ENCODE results near the gene KCNMA1.
"Not testable (repeated sequence)": the region's sequence is repeated elsewhere in the genome, so short reads cannot be mapped to it uniquely, and the experiment has no call there.

Gene KCNMA1

DNA sequence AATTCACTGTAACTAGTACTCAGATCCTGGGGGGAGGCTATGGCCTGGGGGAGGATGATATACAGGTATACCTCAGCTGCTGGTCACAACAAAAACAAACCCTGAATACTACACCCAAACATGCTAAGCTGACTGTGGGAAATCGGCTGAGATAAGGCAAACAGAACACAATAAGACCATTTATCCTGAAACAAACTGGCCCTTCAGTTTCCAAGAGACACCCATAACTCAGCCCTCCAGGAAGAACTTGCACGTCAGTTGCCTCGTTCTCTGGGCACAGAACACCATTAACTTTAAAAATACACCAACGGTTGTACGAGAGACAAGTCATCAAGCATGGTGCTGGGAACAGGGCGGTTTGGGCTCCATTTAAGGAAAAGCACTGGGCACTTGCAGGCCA is 24.1 kb upstream of the KCNMA1 start:
- Histone ChIP-seq H4K20me1 (ENCODE audit: insufficient read depth) (no peaks in the 10 kb centered on the region), H3K36me3 (ENCODE audit: insufficient read depth) (no peaks in the 10 kb centered on the region), H3K4me3 (IDR thresholded peaks at IDR 0.05; ENCODE audit: insufficient read depth, low read depth, low read length) (no peak overlapping the region), H3K27ac (no peak overlapping the region), H3K9ac (no peak overlapping the region), H3K79me2 (ENCODE audit: insufficient read depth, low read depth) (no peaks in the 10 kb centered on the region), H3K27me3 (ENCODE audit: insufficient read depth, low read depth) (no peaks in the 10 kb centered on the region), H2AFZ (ENCODE audit: low read depth) (no peak overlapping the region), H3K4me1 (ENCODE audit: low read depth, poor library complexity, severe bottlenecking) (no peaks in the 10 kb centered on the region), H3K4me2 (no peak overlapping the region)
- TF ChIP-seq, protein P1, sequence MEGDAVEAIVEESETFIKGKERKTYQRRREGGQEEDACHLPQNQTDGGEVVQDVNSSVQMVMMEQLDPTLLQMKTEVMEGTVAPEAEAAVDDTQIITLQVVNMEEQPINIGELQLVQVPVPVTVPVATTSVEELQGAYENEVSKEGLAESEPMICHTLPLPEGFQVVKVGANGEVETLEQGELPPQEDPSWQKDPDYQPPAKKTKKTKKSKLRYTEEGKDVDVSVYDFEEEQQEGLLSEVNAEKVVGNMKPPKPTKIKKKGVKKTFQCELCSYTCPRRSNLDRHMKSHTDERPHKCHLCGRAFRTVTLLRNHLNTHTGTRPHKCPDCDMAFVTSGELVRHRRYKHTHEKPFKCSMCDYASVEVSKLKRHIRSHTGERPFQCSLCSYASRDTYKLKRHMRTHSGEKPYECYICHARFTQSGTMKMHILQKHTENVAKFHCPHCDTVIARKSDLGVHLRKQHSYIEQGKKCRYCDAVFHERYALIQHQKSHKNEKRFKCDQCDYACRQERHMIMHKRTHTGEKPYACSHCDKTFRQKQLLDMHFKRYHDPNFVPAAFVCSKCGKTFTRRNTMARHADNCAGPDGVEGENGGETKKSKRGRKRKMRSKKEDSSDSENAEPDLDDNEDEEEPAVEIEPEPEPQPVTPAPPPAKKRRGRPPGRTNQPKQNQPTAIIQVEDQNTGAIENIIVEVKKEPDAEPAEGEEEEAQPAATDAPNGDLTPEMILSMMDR (conservative IDR thresholded peaks at IDR 0.05; ENCODE audit: low read depth, low read length): no peak

DNA sequence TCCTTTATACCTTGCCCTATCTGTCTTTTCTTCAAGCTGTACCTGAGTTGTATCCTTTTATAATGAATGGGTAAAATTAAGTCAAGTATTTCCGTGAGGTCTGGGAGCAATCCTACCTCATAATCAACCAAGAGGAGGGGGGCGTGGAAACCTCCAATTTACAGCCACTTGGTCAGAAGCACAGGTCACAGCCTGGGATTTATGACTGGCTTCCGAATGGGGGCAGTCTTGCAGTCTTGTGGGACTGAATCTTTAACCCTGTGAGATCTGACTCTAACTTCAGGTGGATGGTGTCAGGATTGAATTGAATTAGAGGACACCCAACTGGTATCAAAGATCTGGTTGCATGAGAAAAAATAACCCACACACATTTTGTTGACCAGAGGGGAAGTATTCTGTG is 23.5 kb upstream of the KCNMA1 start:
- H3K4me1 ChIP-seq (ENCODE audit: low read depth, poor library complexity, severe bottlenecking): no peaks in the 10 kb centered on the region
- TF ChIP-seq, protein P1 (conservative IDR thresholded peaks at IDR 0.05; ENCODE audit: low read depth, low read length): no peak
- H3K4me2 ChIP-seq: no peak overlapping the region

DNA sequence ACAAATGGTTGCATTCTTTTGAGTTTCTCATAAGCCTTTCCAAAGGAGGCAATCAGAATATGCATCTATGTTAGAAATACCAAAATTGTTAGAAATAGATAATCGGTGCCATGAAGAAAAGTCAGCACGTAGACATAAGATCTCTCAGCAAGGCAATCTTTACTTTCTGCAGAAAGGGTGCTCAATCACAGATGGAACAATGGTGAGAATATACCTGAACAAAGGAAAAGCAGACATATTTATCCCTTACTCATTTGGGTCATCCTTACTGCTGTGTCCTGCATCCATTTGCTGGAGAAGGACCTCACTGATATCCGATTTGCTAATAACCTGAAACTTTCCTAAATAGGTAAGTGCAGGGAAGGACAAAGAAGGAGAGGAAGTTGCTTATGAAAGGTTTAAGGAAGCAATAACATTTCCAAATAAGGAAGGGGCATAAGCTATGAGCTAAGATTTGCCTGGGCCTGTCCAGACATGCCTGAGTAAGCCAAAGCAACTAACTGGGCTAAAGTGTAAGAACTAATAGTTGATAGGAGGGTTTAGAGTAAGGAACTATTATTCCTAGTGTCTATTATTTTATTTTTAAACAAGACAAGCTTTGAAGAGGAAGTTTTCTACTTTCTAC is 21.6 kb upstream of the KCNMA1 start:
- H3K27me3 ChIP-seq (ENCODE audit: insufficient read depth, low read depth); H2AFZ ChIP-seq (ENCODE audit: low read depth); H3K4me2 ChIP-seq; H3K4me1 ChIP-seq (ENCODE audit: low read depth, poor library complexity, severe bottlenecking); H3K27ac ChIP-seq; H3K79me2 ChIP-seq (ENCODE audit: insufficient read depth, low read depth); H3K9ac ChIP-seq; H3K4me3 ChIP-seq (IDR thresholded peaks at IDR 0.05; ENCODE audit: insufficient read depth, low read depth, low read length); H4K20me1 ChIP-seq (ENCODE audit: insufficient read depth); H3K36me3 ChIP-seq (ENCODE audit: insufficient read depth): not testable (repeated sequence)

More for the DNA sequence above, 23.5 kb upstream of the KCNMA1 start:
- Histone ChIP-seq H4K20me1 (ENCODE audit: insufficient read depth) (no peaks in the 10 kb centered on the region), H3K79me2 (ENCODE audit: insufficient read depth, low read depth) (no peaks in the 10 kb centered on the region), H3K27ac (no peak overlapping the region), H3K36me3 (ENCODE audit: insufficient read depth) (no peaks in the 10 kb centered on the region), H3K27me3 (ENCODE audit: insufficient read depth, low read depth) (no peaks in the 10 kb centered on the region), H3K9ac (no peak overlapping the region), H3K4me3 (IDR thresholded peaks at IDR 0.05; ENCODE audit: insufficient read depth, low read depth, low read length) (no peak overlapping the region), H2AFZ (ENCODE audit: low read depth) (no peak overlapping the region)

DNA sequence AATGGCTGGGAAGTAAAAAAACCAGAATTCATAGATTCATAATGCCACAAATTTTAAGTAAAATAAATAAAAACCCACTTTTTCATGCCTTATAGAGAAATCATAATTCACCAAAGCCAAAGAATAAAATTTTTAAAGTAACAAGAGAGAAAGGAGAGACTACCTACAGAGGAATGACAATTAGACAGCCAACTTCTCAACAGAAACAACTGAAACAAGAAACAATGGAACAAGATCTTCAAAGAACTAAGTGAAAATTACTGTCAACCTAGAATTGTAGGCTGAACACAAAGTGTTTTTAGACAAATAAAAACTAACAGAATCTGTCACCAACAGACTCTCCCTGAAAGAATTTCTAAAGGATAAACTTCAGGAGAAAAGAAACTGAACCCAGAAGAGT is 15.6 kb upstream of the KCNMA1 start:
- H3K4me1 ChIP-seq (ENCODE audit: low read depth, poor library complexity, severe bottlenecking): peaks cover 9% of the 10 kb centered on the region
- no peak overlapping the region for H3K4me3 ChIP-seq (IDR thresholded peaks at IDR 0.05; ENCODE audit: insufficient read depth, low read depth, low read length)
- no peak overlapping the region for H3K9ac ChIP-seq
- H2AFZ ChIP-seq (ENCODE audit: low read depth): no peak overlapping the region
- H3K27ac ChIP-seq: no peak overlapping the region
- no peak overlapping the region for H3K4me2 ChIP-seq
- H3K27me3 ChIP-seq (ENCODE audit: insufficient read depth, low read depth): no peaks in the 10 kb centered on the region
- H3K79me2 ChIP-seq (ENCODE audit: insufficient read depth, low read depth): no peaks in the 10 kb centered on the region
- TF ChIP-seq, protein P1 (conservative IDR thresholded peaks at IDR 0.05; ENCODE audit: low read depth, low read length): no peak
- H4K20me1 ChIP-seq (ENCODE audit: insufficient read depth): no peaks in the 10 kb centered on the region
- no peaks in the 10 kb centered on the region for H3K36me3 ChIP-seq (ENCODE audit: insufficient read depth)

Measured in KMS-11 (cell line).